Neural crest cell (in vitro differentiated cells): ENCODE results near the gene CORO6. TPM values are rescaled to one million over a fixed set of nuclear protein-coding genes. Genes with fewer than 3 reads are reported as not detected.

Experiments used
- DNase-seq: peaks from one replicate; pipeline ENCODE4 v3.0.0; 2021; ENCODE audit warnings: low read depth, mixed read lengths, low spot score
- H3K27ac Mint-ChIP-seq: one replicate; pipeline ENCODE4 v1.8.0; 2021; ENCODE audit warnings: mild to moderate bottlenecking, mixed read lengths; ENCODE audit not compliant: unreplicated experiment
- H3K27me3 Mint-ChIP-seq: 2 replicates; pipeline ENCODE4 v1.8.0; 2021; ENCODE audit warnings: low read depth, mild to moderate bottlenecking, mixed read lengths
- H3K36me3 Mint-ChIP-seq: 2 replicates; pipeline ENCODE4 v1.8.0; 2021; ENCODE audit warnings: low read depth, mild to moderate bottlenecking, mixed read lengths
- H3K4me1 Mint-ChIP-seq: 2 replicates; pipeline ENCODE4 v1.8.0; 2021; ENCODE audit warnings: mixed read lengths
- H3K4me3 Mint-ChIP-seq: one replicate; pipeline ENCODE4 v1.8.0; 2021; ENCODE audit warnings: mild to moderate bottlenecking, mixed read lengths
- H3K9me3 Mint-ChIP-seq: 2 replicates; pipeline ENCODE4 v1.8.0; 2021; ENCODE audit warnings: mixed read lengths
- total RNA-seq: library from RNA; stranded (reverse); gene quantifications from 2 replicates; pipeline ENCODE4 v1.2.1, GENCODE V29; 2021
- TF ChIP-seq, protein P1 (sequence below): fragments of 200-600 bp; sonication (generic); conservative IDR thresholded peaks from 2 replicates; pipeline ENCODE4 v1.5.0; 2021; ENCODE audit warnings: antibody characterized with exemption, mild to moderate bottlenecking

Gene CORO6
- total RNA-seq, 1 donor from 2014 or later, result 2.7 TPM

DNA sequence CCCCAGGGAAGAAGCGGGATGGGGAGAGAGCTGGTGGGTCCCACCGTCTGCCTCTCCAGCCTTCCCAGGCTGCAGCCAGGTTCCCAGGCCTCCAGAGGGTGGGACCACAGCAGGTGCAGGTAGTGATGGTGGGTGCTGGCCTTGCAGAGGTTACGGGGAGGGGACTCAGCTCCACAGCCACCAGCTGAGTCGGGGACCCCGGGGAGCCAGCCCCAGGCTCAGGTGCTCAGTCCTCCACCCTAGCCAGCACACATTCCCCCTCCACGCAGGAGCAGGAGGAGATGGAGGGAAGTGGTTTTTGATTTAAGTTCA lies 49.2 kb downstream of the CORO6 start:
- H3K27me3 Mint-ChIP-seq, result peaks cover 7% of the 10 kb centered on the region

DNA sequence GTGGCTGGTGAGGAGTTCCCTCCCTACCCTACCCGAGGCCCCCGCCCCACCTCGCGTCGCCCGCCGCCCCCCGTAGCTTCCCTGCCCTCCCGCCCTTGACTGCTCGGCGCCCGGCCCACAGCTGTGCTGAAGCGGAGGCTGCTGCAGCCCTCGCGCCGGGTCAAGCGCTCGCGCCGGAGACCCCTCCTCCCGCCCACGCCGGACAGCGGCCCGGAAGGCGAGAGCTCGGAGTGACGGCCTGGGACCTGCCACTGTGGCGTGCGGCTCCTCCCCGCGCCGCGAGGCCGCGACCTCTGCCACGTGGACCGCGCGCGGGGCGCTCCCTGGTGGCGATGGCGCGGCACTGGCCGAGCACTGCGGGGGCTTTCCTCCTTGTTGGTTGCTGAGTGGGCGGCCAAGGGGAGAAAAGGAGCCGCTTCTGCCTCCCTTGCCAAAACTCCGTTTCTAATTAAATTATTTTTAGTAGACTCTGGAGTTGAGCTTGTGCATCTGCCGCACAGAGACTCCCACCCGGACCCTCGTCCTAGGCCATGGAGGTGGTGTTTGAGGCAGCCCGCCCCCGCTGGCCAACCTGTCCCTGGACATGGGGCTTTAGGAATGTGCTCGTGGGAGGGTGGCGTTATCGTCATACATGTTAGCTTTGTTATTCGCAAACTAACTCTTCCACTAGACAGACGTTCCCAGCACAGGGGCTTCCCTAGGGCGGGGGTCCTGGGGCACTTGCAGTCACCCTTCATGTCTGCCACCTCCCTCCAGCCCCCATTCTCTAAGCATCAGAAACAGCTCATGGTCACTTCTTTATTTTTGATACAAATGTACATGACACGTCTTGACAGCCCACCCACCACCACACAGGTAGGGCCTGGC lies 49.8 kb downstream of the CORO6 start:
- H3K27me3 Mint-ChIP-seq, result peaks cover 11% of the 10 kb centered on the region
- no peak overlapping the region for H3K27ac Mint-ChIP-seq
- peak overlapping the region; percentile 78 for H3K4me3 Mint-ChIP-seq
- DNase-seq, result peak; percentile 78
- no peaks in the 10 kb centered on the region for H3K36me3 Mint-ChIP-seq
- no peaks in the 10 kb centered on the region for H3K9me3 Mint-ChIP-seq
- TF ChIP-seq, protein P1, sequence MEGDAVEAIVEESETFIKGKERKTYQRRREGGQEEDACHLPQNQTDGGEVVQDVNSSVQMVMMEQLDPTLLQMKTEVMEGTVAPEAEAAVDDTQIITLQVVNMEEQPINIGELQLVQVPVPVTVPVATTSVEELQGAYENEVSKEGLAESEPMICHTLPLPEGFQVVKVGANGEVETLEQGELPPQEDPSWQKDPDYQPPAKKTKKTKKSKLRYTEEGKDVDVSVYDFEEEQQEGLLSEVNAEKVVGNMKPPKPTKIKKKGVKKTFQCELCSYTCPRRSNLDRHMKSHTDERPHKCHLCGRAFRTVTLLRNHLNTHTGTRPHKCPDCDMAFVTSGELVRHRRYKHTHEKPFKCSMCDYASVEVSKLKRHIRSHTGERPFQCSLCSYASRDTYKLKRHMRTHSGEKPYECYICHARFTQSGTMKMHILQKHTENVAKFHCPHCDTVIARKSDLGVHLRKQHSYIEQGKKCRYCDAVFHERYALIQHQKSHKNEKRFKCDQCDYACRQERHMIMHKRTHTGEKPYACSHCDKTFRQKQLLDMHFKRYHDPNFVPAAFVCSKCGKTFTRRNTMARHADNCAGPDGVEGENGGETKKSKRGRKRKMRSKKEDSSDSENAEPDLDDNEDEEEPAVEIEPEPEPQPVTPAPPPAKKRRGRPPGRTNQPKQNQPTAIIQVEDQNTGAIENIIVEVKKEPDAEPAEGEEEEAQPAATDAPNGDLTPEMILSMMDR, result peak; percentile 72
- H3K4me1 Mint-ChIP-seq, result peaks cover 23% of the 10 kb centered on the region

More for the DNA sequence above, 49.2 kb downstream of the CORO6 start:
- TF ChIP-seq, protein P1, result no peak
- DNase-seq, result no peak
- H3K36me3 Mint-ChIP-seq, result no peaks in the 10 kb centered on the region
- no peaks in the 10 kb centered on the region for H3K9me3 Mint-ChIP-seq
- H3K4me1 Mint-ChIP-seq, result peaks cover 18% of the 10 kb centered on the region
- no peak overlapping the region for H3K27ac Mint-ChIP-seq
- peak overlapping the region; percentile 78 for H3K4me3 Mint-ChIP-seq

DNA sequence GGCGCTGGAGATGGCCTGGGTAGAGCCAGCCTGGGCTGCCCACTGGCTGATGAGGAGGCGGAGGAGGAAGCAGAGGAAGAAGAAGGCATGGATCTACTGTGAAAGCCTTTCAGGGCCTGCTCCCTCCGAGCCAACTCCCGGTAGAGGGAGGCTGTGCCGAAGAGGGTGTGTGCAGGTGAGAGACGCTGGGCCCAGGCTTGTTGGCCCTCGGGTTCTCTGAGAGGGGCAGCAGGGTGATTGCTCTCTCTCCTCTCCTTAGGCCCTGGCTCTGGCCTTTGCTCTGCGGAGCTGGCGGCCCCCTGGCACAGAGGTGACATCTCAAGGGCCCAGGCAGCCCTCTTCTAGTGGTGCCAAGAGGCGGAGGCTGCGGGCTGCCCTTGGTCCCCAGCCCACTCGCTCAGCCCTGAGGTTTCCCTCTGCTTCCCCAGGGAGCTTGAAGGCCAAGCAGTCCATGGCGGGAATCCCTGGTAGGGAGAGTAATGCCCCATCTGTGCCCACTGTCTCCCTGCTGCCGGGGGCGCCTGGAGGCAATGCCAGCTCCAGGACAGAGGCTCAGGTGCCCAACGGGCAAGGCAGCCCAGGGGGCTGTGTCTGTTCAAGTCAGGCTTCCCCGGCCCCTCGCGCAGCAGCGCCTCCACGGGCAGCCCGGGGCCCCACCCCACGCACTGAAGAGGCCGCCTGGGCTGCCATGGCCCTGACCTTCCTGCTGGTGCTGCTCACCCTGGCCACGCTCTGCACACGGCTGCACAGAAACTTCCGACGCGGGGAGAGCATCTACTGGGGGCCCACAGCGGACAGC lies 50.6 kb downstream of the CORO6 start:
- Mint-ChIP-seq H3K9me3 (no peaks in the 10 kb centered on the region), H3K36me3 (no peaks in the 10 kb centered on the region), H3K4me3 (peak overlapping the region; percentile 58), H3K27ac (no peak overlapping the region), H3K27me3 (peaks cover 17% of the 10 kb centered on the region), H3K4me1 (peaks cover 23% of the 10 kb centered on the region)
- TF ChIP-seq, protein P1, result no peak
- no peak for DNase-seq

DNA sequence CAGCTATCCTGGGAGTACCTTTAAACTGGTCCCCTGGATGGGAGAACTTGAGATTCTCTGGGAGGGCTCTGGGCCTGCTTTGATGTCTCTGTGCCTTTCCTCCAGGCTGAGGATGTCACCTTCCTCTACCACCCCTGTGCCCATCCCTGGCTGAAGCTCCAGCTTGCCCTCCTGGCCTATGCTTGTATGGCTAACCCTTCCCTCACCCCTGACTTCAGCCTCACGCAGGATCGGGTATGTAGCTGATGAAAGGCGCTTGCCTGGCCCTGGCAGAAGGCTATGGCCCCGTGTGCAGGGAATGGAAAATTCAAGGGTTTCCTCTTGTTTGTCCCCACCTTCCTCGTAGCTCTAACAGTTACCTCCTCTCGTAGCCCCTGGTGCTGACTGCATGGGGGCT lies 51.2 kb downstream of the CORO6 start:
- Mint-ChIP-seq H3K4me1 (peaks cover 23% of the 10 kb centered on the region), H3K27ac (no peak overlapping the region), H3K27me3 (peaks cover 17% of the 10 kb centered on the region), H3K4me3 (peak overlapping the region; percentile 58), H3K36me3 (no peaks in the 10 kb centered on the region), H3K9me3 (no peaks in the 10 kb centered on the region)
- DNase-seq, result no peak
- TF ChIP-seq, protein P1, result no peak

DNA sequence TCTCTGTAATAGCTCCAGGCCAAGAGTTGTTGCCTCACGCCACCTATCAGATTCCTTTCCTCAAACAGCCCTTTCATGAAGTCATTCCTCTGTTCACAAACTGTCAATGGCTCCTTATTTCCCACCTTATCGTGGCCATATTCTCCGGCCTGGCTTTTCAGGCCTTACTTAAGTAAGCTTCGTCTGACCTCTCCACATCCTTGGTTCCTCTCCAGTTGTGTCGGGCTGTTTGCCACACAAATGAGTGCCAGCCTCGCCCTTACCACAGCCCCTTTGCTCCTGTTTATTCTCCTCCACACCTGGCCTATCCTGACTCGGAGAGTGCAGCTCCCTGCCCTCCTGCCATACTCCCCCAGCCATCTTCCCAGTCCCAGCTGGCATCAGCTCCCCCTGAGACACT lies 52.2 kb downstream of the CORO6 start:
- TF ChIP-seq, protein P1, result no peak
- Mint-ChIP-seq H3K4me1 (peaks cover 30% of the 10 kb centered on the region), H3K4me3 (peak overlapping the region; percentile 58), H3K27me3 (peaks cover 25% of the 10 kb centered on the region), H3K27ac (no peak overlapping the region), H3K36me3 (no peaks in the 10 kb centered on the region), H3K9me3 (no peaks in the 10 kb centered on the region)
- DNase-seq, result no peak
